PFSK-1 (cell line): ENCODE data around the gene ADRB2.

Source experiments
- POLR2AphosphoS5 ChIP-seq: IDR thresholded peaks from 2 replicates; pipeline ENCODE4 v1.6.1; 2012; ENCODE audit warnings: low read depth, mild to moderate bottlenecking, control low read depth, low read length, moderate library complexity
- SIN3A ChIP-seq: IDR thresholded peaks from 2 replicates; pipeline ENCODE4 v1.6.1; 2012; ENCODE audit warnings: mild to moderate bottlenecking, low read length, moderate library complexity, borderline replicate concordance; ENCODE audit not compliant: insufficient read depth
- TAF1 ChIP-seq: IDR thresholded peaks from 2 replicates; pipeline ENCODE4 v1.6.1; 2012; ENCODE audit warnings: low read length, control low read depth, borderline replicate concordance; ENCODE audit not compliant: insufficient read depth

DNA sequence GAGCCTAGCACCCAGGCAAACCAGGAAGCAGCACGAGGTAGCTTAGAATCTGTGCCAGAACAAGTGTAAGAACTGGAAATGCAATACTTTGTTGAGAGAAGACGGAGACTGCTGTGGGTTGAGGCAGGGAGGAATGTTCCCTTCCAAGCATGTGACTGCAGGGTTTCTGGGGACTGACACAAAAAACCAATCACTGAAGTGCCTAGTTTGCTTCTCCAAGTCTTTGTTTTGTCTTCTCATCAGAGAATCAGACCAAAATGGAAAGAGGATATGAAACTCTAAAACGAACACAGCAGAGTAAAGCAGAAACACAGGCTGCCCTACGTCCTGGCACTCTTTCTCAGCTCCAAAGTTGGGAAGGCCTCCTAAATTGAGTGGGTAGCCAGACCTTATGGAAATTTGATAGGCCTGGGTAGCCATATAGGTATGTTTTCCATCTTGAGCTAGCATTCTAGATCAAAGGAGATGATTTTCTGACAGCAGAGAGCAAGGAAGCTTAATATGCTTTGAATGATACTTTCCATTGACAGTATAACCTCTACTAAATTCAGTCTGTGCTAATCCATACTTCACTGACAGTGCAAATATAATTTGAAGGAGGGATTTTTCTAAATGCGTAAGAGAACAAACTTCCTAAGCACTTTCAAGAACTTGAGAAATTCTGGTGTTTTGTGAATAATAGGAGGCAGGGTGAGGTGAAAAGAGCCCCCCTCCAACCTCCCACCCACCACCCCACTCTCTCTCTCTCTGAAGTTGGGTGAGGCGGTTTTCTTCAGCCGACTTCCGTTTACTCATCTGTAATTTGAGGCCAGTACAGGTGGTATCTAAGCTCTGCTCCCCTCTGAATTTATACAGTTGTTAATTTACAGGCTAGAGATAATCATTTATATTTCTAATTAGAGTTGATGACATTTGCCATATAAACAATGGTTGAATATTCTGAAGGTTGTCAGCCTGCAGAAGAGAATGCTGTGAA lies 5.5 kb downstream of the ADRB2 start:
- TF ChIP-seq SIN3A = no peak
- no peak for TF ChIP-seq TAF1
- no peak for TF ChIP-seq POLR2AphosphoS5
